HG03460 (cell line): Measurements from ENCODE around the gene HOXA4.

Source experiments
- ATAC-seq: cut with Tn5 transposase; IDR thresholded peaks from one replicate; pipeline ENCODE4 v1.9.1; 2021; ENCODE audit not compliant: unreplicated experiment

The HOXA4 gene

DNA sequence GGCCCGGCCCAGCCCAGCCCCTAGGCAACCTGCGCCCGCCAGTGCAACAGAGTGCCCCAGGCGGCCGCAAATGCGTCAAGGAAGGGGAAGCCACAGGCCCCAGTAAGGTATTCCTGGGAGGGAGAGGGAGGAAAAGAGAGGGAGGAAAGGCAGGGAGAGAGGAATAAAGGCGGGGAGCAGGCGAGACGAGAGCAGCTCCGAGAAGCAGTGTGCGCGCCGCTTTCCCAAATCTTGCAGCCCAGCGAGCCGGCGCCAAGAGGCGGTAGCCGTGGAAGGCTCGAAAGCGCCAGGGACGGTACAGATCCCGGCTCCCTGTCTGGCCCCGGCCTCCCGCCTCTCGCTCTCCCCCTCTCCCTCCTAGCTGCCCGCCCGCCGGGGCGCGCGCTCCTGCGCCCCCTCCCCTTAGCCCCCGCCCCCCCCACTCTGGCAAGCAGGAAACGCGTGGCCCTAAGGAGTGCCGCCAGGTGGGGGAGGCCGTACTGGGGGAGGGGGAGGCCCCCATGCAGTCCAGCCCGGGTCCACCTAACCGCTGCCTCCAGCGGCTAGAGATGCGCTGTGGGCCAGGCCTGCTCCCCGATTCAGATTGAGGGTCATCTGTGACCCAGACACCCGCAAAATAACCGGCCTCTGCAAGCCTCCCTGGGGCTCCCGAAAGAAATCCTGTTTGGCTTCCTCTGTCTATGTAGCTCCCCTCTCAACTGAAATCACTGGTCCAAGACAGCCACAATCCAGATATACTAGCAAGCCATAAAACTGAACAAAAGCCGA is 39.3 kb upstream of the HOXA4 start:
- no peak for ATAC-seq

- ATAC-seq, result no peak
These were observed 37.8 kb upstream of the HOXA4 start for GRCh38 chr7:27168265-27168947.

DNA sequence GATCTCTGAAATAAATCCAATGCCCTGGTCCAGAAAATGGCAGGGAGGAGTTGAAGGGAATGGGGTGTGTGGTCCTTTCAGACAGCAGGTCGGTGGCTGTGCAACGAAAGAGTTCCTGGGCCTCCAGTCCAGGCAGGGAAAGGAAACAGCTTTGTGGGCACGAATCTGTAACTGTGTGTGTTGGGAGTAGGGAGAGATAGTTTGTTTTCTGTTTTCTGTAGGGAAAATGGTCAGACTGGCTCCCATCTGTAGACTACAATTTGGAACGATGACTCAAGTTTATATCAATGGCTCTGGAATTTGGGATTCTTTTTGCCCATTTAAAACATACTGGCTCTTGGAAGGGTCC is 37.3 kb upstream of the HOXA4 start:
- no peak for ATAC-seq

GRCh38 chr7:27166531-27167505 is 36.3 kb upstream of the HOXA4 start:
- ATAC-seq, result no peak

DNA sequence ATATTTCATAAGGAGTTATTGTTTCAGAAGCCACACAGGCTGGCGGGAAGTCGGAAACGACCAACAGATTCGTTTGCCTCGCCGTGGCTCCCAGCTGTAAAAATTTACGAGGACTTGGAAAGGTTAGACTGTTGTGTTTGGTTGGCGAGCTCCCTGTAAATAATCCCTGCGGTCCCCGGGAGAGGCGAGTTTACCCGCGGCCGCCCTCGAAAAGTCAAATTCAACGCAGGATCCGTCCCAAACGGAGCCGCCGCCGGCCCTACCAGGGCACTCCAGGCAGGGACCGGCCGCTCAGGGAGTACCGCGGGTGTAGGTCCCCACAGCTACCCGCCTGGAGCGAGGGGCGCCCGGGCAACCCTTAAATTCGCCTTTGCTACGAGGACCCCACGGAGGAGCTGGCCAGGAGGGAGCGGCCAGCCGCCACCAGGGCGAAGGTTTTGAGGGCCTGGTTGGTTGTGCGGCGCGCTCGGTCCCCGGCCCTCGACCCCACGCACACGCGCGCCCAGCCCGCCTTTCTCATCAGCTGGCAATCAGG is 35.5 kb upstream of the HOXA4 start:
- ATAC-seq, result no peak

- ATAC-seq, result no peak
These were observed 34.8 kb upstream of the HOXA4 start, which contains the start of gene HOXA9 for GRCh38 chr7:27165089-27165995. HOXA9 (minus strand) TSS chr7:27165537; CDS start chr7:27165457, 80 bp downstream.

DNA sequence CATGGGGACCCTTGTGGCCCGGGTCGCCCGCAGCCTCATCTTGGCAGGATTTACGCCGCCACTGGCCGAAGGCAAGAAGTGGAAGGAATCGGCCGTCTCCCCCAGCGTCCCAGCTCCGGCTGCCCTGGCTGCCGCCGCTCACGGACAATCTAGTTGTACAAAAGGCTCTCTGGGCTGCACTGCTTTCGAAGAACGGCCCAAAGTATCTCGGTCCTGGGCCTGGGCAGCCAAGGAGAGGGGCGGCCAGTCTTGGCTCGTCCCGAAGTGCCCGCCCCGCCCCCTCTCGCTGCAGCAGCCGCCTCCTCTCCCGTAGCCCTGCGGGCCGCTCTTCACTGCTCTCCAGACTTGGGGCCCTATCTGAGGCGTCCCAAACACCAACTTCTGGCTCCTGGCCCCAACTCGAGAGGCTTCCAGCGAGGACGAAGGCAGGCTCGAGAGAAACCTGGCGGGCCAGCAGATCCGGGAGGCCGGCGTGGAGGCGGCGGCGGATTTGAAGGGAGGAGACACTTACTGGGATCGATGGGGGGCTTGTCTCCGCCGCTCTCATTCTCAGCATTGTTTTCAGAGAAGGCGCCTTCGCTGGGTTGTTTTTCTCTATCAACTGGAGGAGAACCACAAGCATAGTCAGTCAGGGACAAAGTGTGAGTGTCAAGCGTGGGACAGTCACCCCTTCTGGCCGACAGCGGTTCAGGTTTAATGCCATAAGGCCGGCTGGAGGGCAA is 34.0 kb upstream of the HOXA4 start:
- ATAC-seq, result no peak

- no peak for ATAC-seq
These were observed 33.4 kb upstream of the HOXA4 start for GRCh38 chr7:27164045-27164366.

DNA sequence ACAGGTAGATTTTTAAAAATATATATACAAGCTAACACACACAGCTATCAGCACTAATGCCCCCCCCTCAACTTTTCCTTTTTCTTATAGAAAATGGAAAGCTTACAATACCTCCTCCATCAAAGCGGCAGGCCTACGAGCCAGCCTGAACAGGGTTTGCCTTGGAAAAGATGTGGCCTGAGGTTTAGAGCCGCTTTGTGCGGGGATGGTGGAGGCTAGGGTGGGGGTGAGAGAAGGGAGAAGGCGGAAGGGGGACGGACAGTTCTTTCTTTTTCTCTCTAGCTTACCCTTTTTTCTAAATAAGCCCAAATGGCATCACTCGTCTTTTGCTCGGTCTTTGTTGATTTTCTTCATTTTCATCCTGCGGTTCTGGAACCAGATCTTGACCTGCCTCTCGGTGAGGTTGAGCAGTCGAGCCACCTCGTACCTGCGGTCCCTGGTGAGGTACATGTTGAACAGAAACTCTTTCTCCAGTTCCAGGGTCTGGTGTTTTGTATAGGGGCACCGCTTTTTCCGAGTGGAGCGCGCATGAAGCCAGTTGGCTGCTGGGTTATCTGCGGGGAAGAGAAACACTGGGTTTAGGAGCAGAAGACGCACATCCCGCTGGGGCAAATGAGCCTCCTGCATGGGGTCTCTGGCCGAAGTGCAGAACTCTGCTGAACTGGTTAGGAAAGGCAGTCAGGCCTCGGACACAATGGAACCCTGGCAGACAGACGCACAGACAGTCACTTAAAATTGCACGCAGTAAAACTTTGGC is 32.9 kb upstream of the HOXA4 start:
- no peak for ATAC-seq

DNA sequence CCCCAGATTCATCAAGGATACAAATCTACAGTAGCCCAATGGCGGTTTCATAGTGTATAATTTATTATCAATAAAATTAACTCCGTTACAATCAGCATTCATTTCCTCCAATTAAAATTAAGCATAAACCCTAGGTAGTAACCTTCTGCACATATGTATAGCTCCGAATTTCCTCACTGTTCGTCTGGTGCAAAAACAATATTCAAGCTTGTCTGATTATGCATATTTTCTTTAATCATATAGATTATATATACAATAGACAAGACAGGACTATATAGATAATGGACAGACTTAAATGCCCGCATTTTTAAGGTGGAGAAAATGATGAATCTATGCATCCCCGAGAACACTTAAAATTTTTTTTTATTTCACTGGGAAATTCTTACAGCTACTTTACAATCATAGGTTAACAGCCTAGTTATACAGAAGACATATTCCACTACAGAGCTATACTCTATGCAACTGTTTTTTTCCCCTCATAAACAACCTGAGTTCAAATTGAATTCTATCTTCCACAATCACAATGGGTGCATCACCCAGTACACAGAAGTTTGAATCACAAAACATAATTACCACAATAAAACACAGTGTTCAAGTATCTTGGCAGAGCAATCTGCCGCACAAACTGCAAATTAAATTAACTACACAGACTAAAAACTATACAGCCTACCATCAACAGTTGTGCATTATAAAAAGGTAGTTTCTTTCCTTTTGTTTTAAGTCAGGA is 32.2 kb upstream of the HOXA4 start:
- no peak for ATAC-seq

- ATAC-seq, result no peak
These were observed 31.4 kb upstream of the HOXA4 start for GRCh38 chr7:27161721-27162560.

DNA sequence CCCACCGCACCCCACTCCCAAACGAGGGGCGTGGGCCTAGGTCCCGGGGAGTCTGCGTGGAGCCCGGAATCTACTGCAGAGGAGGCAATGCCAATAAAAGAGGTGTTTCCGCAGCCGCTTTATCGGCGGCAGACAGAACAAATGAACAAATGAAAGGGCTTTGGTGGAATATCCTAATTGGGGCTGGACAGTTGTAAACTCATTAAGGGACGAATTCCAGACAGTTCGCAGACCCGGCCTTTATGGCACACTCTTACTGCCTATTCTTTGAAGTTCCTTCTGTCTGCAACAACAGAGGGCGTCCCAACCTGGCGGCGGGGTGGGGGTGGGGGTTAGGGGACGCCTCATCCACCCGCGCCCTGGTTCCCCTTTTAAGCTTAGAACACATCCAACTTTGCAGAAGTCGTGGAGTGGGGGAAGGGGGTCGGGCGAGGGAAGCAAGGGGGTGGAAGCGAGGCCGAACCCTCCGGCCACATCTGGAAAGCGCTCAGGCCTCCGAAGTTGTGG is 30.7 kb upstream of the HOXA4 start:
- ATAC-seq, result no peak

- ATAC-seq, result no peak
These were observed 30.1 kb upstream of the HOXA4 start for GRCh38 chr7:27160546-27161213.

DNA sequence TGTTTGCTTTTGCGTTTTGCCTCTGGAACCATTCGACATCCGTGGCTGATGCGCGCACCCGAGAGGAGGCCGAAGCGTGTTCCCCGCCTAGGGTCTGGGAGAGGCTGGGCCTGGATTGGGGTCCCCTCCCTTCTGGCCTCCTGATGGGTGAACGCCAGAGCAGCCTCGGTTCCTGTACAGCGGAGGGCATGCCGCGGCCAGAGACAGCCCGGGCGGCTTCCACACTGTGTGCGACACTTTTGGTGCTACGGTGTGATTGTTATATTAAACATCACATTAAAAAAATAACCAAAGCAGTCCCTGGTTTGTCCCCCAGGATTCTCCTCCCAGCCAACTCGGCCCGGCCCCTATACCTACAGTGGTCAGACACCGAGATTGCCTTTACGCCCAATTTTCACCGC is 29.6 kb upstream of the HOXA4 start:
- ATAC-seq, result no peak

GRCh38 chr7:27159266-27160144 is 28.9 kb upstream of the HOXA4 start:
- ATAC-seq, result no peak
